K562 (cell line): ENCODE data around the gene ERAL1. TPM values are rescaled to one million over a fixed set of nuclear protein-coding genes. Genes with fewer than 3 reads are reported as not detected.

Experiments
- BRF1 ChIP-seq: IDR thresholded peaks from 3 replicates; pipeline ENCODE4 v1.6.1; 2011; ENCODE audit warnings: borderline replicate concordance, mild to moderate bottlenecking; ENCODE audit not compliant: insufficient read length; ENCODE audit errors: extremely low read depth
- CHD1 ChIP-seq: fragments of 200-600 bp; sonication (generic); IDR thresholded peaks from one replicate; pipeline ENCODE4 v1.6.1; 2012; ENCODE audit warnings: mild to moderate bottlenecking, moderate library complexity, low read length, inconsistent platforms
- E2F6 ChIP-seq, 2 experiments: IDR thresholded peaks; 2 replicates each; pipeline ENCODE4 v1.6.1; 2011; ENCODE audit warnings: borderline replicate concordance in 1 of 2, control low read depth in 1 of 2, low read depth in 1 of 2, low read length in 1 of 2, mild to moderate bottlenecking in 1 of 2, mixed read lengths in 1 of 2, moderate library complexity in 1 of 2; ENCODE audit not compliant: insufficient read depth in 1 of 2, insufficient read length in 1 of 2, poor library complexity in 1 of 2, severe bottlenecking in 1 of 2; ENCODE audit errors: extremely low read depth in 1 of 2
- ETS2 ChIP-seq: IDR thresholded peaks from 2 replicates; pipeline ENCODE4 v1.6.1; 2016; ENCODE audit warnings: borderline replicate concordance, missing genetic modification characterization, mild to moderate bottlenecking, moderate library complexity, missing compliant biosample characterization; ENCODE audit not compliant: poor library complexity, severe bottlenecking
- FIP1L1 ChIP-seq: fragments of 200-400 bp; formaldehyde crosslinking; IDR thresholded peaks from 2 replicates; pipeline ENCODE4 v1.6.1; 2018; ENCODE audit warnings: mild to moderate bottlenecking, low read depth, low read length; ENCODE audit not compliant: poor library complexity, severe bottlenecking
- FOXM1 ChIP-seq, 2 experiments: fragments of 450-650 bp in 1 of 2; sonication (generic) in 1 of 2; formaldehyde crosslinking in 1 of 2; IDR thresholded peaks; 2 replicates each; pipeline versions ENCODE4 v1.6.1 to v1.9.0; 2017 to 2022; ENCODE audit warnings: low read depth in 2 of 2, mild to moderate bottlenecking in 2 of 2, missing genetic modification reagents in 1 of 2, moderate library complexity in 1 of 2
- FOXO4 ChIP-seq: fragments of 450-650 bp; formaldehyde crosslinking; IDR thresholded peaks from 2 replicates; pipeline ENCODE4 v1.4.0; 2020; ENCODE audit warnings: mild to moderate bottlenecking, moderate library complexity
- LEF1 ChIP-seq: fragments of 450-650 bp; IDR thresholded peaks from 2 replicates; pipeline ENCODE4 v1.6.1; 2016; ENCODE audit warnings: mild to moderate bottlenecking
- MCM7 ChIP-seq, 2 experiments: fragments of 450-650 bp; IDR thresholded peaks; 2 replicates each; pipeline ENCODE4 v1.6.1; 2016 to 2018
- PCBP1 ChIP-seq: fragments of 200-400 bp; formaldehyde crosslinking; IDR thresholded peaks from 2 replicates; pipeline ENCODE4 v1.6.1; 2018; ENCODE audit warnings: mild to moderate bottlenecking, low read depth, low read length; ENCODE audit not compliant: poor library complexity, severe bottlenecking
- PHTF2 ChIP-seq: fragments of 250-450 bp; sonication (Bioruptor Pico); IDR thresholded peaks from 2 replicates; pipeline ENCODE4 v1.5.0; 2021; ENCODE audit warnings: mild to moderate bottlenecking
- SIRT6 ChIP-seq: IDR thresholded peaks from one replicate; pipeline ENCODE4 v1.6.1; 2012; ENCODE audit warnings: low read depth, mild to moderate bottlenecking, control low read depth, inconsistent platforms, low read length, moderate library complexity
- SLC30A9 ChIP-seq: fragments of 250-450 bp; sonication (Bioruptor Pico); IDR thresholded peaks from 2 replicates; pipeline ENCODE4 v1.8.0; 2022; ENCODE audit warnings: mild to moderate bottlenecking, moderate library complexity
- SMAD4 ChIP-seq: fragments of 250-450 bp; sonication (Bioruptor Pico); conservative IDR thresholded peaks from 2 replicates; pipeline ENCODE4 v1.8.0; 2021; ENCODE audit warnings: inconsistent platforms, mild to moderate bottlenecking, moderate library complexity
- STAT5B ChIP-seq: fragments of 250-450 bp; sonication (Bioruptor Pico); IDR thresholded peaks from 2 replicates; pipeline ENCODE4 v1.8.0; 2021; ENCODE audit warnings: mild to moderate bottlenecking, inconsistent platforms
- ZBTB33 ChIP-seq: sonication (generic); formaldehyde crosslinking; IDR thresholded peaks from 2 replicates; pipeline ENCODE4 v1.8.1; 2023; ENCODE audit warnings: mild to moderate bottlenecking, missing genetic modification reagents
- ZC3H4 ChIP-seq: sonication (generic); formaldehyde crosslinking; IDR thresholded peaks from 2 replicates; pipeline ENCODE4 v1.9.0; 2021; ENCODE audit warnings: missing genetic modification reagents, borderline replicate concordance
- polyA plus RNA-seq, 8 experiments: library from polyadenylated mRNA; depleted of rRNA in 4 of 8; stranded (reverse) in 5 of 8; unstranded in 3 of 8; fragments of >200 nt; fragmentation: Nextera tagmentation in 2 of 8; fragmentation: Illumina TruSeq in 1 of 8; extraction: Ambion mirVana in 2 of 8; extraction: Trizol in 1 of 8; gene quantifications; 2 replicates each; pipeline versions ENCODE4 v1.2.1 to v1.2.3, GENCODE V29; 2011 to 2014; ENCODE audit warnings: inconsistent platforms in 1 of 8, missing spikeins in 1 of 8
- total RNA-seq, 7 experiments: library from RNA; depleted of rRNA in 6 of 7; stranded (reverse); fragments of >200 nt in 6 of 7; fragmentation: Illumina TruSeq in 2 of 7; extraction: Trizol in 2 of 7; gene quantifications; 2 replicates each; pipeline versions ENCODE4 v1.2.1 to v1.2.3, GENCODE V29; 2011 to 2021; ENCODE audit warnings: low replicate concordance in 1 of 7
- TF ChIP-seq, protein P1 (sequence below): fragments of 450-650 bp; IDR thresholded peaks from 2 replicates; pipeline ENCODE4 v1.7.0; 2016; ENCODE audit warnings: borderline replicate concordance
- TF ChIP-seq, protein P2 (sequence below): fragments of 450-650 bp; formaldehyde crosslinking; conservative IDR thresholded peaks from 2 replicates; pipeline ENCODE4 v1.4.0; 2022; ENCODE audit warnings: mild to moderate bottlenecking, missing genetic modification characterization

ERAL1 gene
- total and polyA plus RNA-seq, 9 of the 15 experiments (the other 6 are each of a cell fraction or from before 2014, with no cell fraction given): 37.5 to 351 (median 106) TPM

DNA sequence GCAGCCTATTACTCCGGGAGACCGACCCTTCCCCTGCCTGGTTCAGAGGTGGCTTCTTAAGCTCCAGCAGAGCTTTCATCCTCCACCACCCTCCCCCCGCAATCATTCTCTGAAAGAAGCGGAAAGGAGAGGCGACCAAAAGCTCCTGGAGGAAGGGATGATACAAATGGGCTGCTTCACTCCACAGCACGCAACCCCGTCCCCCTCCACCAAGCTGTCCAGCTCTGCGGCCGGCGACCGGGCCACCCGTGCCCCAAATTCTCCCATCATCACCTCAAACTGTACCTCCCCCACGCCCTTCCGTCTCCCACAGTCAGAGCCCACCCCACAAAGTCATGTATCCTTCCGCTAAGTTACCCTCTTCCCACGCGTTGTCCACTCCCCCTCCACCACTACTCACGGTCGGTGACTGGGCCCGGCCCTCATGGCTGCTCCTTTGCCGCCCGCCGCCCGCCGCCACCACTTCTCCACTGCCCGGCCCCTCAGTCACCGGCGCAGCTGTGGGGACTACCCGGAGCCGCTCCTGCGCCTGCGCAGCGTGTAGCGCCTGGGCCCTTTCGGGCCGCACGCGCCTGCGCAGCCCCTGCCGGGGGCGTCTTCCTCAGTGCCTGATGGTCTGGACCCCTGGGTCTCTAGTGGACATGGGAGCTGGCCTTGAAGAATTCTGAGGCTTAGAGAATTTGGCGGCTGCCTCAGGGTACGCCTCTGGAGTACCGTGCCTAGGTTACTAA is 12.4 kb upstream of the ERAL1 start, which contains the start of gene FAM222B (continued):
- TF ChIP-seq, protein P1, sequence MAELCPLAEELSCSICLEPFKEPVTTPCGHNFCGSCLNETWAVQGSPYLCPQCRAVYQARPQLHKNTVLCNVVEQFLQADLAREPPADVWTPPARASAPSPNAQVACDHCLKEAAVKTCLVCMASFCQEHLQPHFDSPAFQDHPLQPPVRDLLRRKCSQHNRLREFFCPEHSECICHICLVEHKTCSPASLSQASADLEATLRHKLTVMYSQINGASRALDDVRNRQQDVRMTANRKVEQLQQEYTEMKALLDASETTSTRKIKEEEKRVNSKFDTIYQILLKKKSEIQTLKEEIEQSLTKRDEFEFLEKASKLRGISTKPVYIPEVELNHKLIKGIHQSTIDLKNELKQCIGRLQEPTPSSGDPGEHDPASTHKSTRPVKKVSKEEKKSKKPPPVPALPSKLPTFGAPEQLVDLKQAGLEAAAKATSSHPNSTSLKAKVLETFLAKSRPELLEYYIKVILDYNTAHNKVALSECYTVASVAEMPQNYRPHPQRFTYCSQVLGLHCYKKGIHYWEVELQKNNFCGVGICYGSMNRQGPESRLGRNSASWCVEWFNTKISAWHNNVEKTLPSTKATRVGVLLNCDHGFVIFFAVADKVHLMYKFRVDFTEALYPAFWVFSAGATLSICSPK: peak; percentile 78
- TF ChIP-seq BRF1 (no peak), MCM7 (IDR thresholded peaks at IDR 0.05) (no peak), SIRT6 (no peak), ZBTB33 (CRISPR knock-in tag) (no peak), E2F6 (IDR thresholded peaks at IDR 0.05; ENCODE audit: borderline replicate concordance in 1 of 2, extremely low read depth in 1 of 2, insufficient read depth in 1 of 2, insufficient read length in 1 of 2, low read depth in 1 of 2, low read length in 1 of 2, poor library complexity in 1 of 2, severe bottlenecking in 1 of 2) (peak; percentile 28 to 66), CHD1 (no peak), PHTF2 (CRISPR knock-in tag) (no peak), LEF1 (no peak), FOXM1 (IDR thresholded peaks at IDR 0.05; ENCODE audit: low read depth) (no peak), FOXM1 (CRISPR knock-in tag; IDR thresholded peaks at IDR 0.05; ENCODE audit: low read depth) (no peak), ETS2 (tag) (no peak), SLC30A9 (CRISPR knock-in tag) (no peak), STAT5B (CRISPR knock-in tag) (no peak), FOXO4 (CRISPR knock-in tag) (no peak), SMAD4 (peak; percentile 55; the same call in 1 of the 2 replicates), ZC3H4 (CRISPR knock-in tag) (no peak), FIP1L1 (peak; percentile 84), PCBP1 (no peak)
- TF ChIP-seq, protein P2, sequence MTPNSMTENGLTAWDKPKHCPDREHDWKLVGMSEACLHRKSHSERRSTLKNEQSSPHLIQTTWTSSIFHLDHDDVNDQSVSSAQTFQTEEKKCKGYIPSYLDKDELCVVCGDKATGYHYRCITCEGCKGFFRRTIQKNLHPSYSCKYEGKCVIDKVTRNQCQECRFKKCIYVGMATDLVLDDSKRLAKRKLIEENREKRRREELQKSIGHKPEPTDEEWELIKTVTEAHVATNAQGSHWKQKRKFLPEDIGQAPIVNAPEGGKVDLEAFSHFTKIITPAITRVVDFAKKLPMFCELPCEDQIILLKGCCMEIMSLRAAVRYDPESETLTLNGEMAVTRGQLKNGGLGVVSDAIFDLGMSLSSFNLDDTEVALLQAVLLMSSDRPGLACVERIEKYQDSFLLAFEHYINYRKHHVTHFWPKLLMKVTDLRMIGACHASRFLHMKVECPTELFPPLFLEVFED (CRISPR knock-in tag): peak; percentile 95
